Vagina (tissue), 2 donors: Measurements from ENCODE around the gene IQCF5. TPM values are rescaled to one million over a fixed set of nuclear protein-coding genes. Genes with fewer than 3 reads are reported as not detected.
"Not testable (repeated sequence)": the region's sequence is repeated elsewhere in the genome, so short reads cannot be mapped to it uniquely, and the experiment has no call there.

Experiments used
- DNase-seq, 2 donors: peaks; one replicate each; pipeline ENCODE4 v3.0.0-alpha.2; 2017; ENCODE audit errors: extremely low spot score in 2 of 2
- H3K27ac ChIP-seq: fragments of 200-600 bp; sonication (generic); one replicate; pipeline ENCODE4 v1.5.1; 2019
- H3K27me3 ChIP-seq: fragments of 200-600 bp; sonication (generic); one replicate; pipeline ENCODE4 v1.5.1; 2019
- H3K36me3 ChIP-seq, 2 donors: fragments of 200-600 bp; sonication (generic); one replicate each; pipeline ENCODE4 v1.5.1; 2017 to 2019
- H3K4me1 ChIP-seq: fragments of 200-600 bp; sonication (generic); one replicate; pipeline ENCODE4 v1.5.1; 2019
- H3K4me3 ChIP-seq, 2 donors: fragments of 200-600 bp; sonication (generic); 1 replicate in 1 of 2; 2 replicates in 1 of 2; pipeline ENCODE4 v1.5.1; 2016 to 2019
- H3K9me3 ChIP-seq: fragments of 200-600 bp; sonication (generic); one replicate; pipeline ENCODE4 v1.5.1; 2019
- POLR2A ChIP-seq, 2 donors: fragments of 450-650 bp; IDR thresholded peaks; one replicate each; pipeline ENCODE4 v1.6.1; 2017; ENCODE audit warnings: antibody characterized with exemption in 2 of 2, mild to moderate bottlenecking in 2 of 2, moderate library complexity in 2 of 2
- POLR2AphosphoS5 ChIP-seq, 2 donors: sonication (generic); formaldehyde crosslinking; IDR thresholded peaks; one replicate each; pipeline ENCODE4 v1.9.0; 2017; ENCODE audit warnings: antibody characterized with exemption in 2 of 2, mild to moderate bottlenecking in 2 of 2, low read depth in 1 of 2; ENCODE audit not compliant: insufficient read depth in 1 of 2
- intact Hi-C: fragments of 100-400 bp; cut with DNase I; formaldehyde crosslinking; loops from one replicate; pipeline ENCODE4 v1.15.1; 2023
- total RNA-seq: library from RNA; depleted of rRNA; stranded (reverse); fragments of >200 nt; gene quantifications from one replicate; pipeline ENCODE4 v1.2.3, GENCODE V29; 2016
- TF ChIP-seq, protein P1 (sequence below), 3 experiments: fragments of 450-650 bp in 2 of 3; fragments of 200-600 bp in 1 of 3; sonication (generic) in 1 of 3; IDR thresholded peaks; one replicate each; pipeline ENCODE4 v1.5.1; 2017 to 2019; ENCODE audit warnings: antibody characterized with exemption in 3 of 3, mild to moderate bottlenecking in 2 of 3, moderate library complexity in 2 of 3

IQCF5 gene
- total RNA-seq, 1 donor from 2014 or later = not detected

- Histone ChIP-seq H3K4me3 (no peak overlapping the region), H3K27me3 (no peaks in the 10 kb centered on the region), H3K27ac (no peak overlapping the region), H3K9me3 (no peaks in the 10 kb centered on the region), H3K36me3 (no peaks in the 10 kb centered on the region), H3K4me1 (no peaks in the 10 kb centered on the region)
- intact Hi-C loops = no loop called here
- no peak for DNase-seq
- TF ChIP-seq POLR2AphosphoS5 (IDR thresholded peaks at IDR 0.05; ENCODE audit: insufficient read depth in 1 of 2, low read depth in 1 of 2) (no peak), POLR2A (IDR thresholded peaks at IDR 0.05) (no peak)
- TF ChIP-seq, protein P1, sequence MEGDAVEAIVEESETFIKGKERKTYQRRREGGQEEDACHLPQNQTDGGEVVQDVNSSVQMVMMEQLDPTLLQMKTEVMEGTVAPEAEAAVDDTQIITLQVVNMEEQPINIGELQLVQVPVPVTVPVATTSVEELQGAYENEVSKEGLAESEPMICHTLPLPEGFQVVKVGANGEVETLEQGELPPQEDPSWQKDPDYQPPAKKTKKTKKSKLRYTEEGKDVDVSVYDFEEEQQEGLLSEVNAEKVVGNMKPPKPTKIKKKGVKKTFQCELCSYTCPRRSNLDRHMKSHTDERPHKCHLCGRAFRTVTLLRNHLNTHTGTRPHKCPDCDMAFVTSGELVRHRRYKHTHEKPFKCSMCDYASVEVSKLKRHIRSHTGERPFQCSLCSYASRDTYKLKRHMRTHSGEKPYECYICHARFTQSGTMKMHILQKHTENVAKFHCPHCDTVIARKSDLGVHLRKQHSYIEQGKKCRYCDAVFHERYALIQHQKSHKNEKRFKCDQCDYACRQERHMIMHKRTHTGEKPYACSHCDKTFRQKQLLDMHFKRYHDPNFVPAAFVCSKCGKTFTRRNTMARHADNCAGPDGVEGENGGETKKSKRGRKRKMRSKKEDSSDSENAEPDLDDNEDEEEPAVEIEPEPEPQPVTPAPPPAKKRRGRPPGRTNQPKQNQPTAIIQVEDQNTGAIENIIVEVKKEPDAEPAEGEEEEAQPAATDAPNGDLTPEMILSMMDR (IDR thresholded peaks at IDR 0.05) = no peak
These were observed 512 bp downstream of the IQCF5 start for GRCh38 chr3:51874889-51875288.

- H3K4me3 ChIP-seq = no peak overlapping the region
- no peak for DNase-seq
- no peaks in the 10 kb centered on the region for H3K27me3 ChIP-seq
- H3K36me3 ChIP-seq = no peaks in the 10 kb centered on the region
- H3K27ac ChIP-seq = no peak overlapping the region
- intact Hi-C loops = no loop called here
- TF ChIP-seq POLR2A (IDR thresholded peaks at IDR 0.05) (no peak), POLR2AphosphoS5 (IDR thresholded peaks at IDR 0.05; ENCODE audit: insufficient read depth in 1 of 2, low read depth in 1 of 2) (no peak)
- TF ChIP-seq, protein P1 (IDR thresholded peaks at IDR 0.05) = no peak
- no peaks in the 10 kb centered on the region for H3K9me3 ChIP-seq
- no peaks in the 10 kb centered on the region for H3K4me1 ChIP-seq
These were observed 990 bp downstream of the IQCF5 start for GRCh38 chr3:51874411-51874810.

DNA sequence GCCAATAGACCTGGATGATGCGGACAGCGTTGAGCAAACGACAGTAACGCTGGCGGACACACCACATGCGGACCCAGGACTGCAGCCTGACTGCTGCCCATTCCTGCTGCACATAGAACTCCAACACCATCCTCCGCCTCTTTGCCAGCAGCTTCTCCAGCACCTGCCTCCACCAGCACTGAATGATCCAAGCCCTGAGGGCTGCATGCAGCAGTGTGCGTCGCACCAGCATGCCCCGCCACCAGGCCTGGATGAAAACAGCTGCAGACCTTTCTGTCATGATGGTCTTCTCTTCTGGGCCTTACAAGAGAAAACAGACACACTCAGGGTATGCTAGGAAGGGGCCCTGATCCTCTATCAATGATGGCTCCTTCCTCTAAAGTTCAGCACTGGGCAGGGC, 1.5 kb downstream of the IQCF5 start:
- no peaks in the 10 kb centered on the region for H3K36me3 ChIP-seq
- no peak for TF ChIP-seq POLR2A (IDR thresholded peaks at IDR 0.05)
- TF ChIP-seq, protein P1 (IDR thresholded peaks at IDR 0.05) = no peak
- no peak for TF ChIP-seq POLR2AphosphoS5 (IDR thresholded peaks at IDR 0.05; ENCODE audit: insufficient read depth in 1 of 2, low read depth in 1 of 2)
- no peak overlapping the region for H3K4me3 ChIP-seq
- no peaks in the 10 kb centered on the region for H3K4me1 ChIP-seq
- no peak for DNase-seq
- H3K27me3 ChIP-seq = no peaks in the 10 kb centered on the region
- no peak overlapping the region for H3K27ac ChIP-seq
- H3K9me3 ChIP-seq = no peaks in the 10 kb centered on the region
- intact Hi-C loops = no loop called here

DNA sequence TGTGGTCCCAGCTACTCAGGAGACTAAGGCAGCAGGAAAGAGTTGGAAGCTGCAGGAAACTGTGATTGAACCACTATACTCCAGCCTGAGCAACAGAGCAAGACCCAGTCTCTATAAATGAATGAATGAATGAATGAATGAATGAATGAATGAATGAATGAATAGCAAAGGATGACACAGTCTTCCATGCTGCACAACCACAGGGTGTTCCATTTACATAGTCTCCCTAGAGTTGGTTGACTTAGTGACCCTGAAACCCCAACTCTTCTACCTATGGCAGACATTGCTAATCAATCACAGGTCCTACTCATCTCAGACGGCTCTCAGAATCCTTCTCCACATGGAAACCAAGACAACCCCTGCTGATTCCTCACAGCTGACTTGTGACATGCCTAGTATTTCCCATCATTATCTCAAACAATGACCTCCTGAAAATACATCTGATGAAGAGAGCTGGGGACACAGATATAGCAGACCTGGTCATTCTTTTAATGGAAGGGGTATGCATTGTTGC, 2.1 kb downstream of the IQCF5 start:
- DNase-seq = no peak

GRCh38 chr3:51869304-51869703, 6.1 kb downstream of the IQCF5 start:
- intact Hi-C loops = no loop called here
- no peak for DNase-seq
- TF ChIP-seq POLR2A (IDR thresholded peaks at IDR 0.05) = no peak
- TF ChIP-seq, protein P1 (IDR thresholded peaks at IDR 0.05) = no peak
- no peak for TF ChIP-seq POLR2AphosphoS5 (IDR thresholded peaks at IDR 0.05; ENCODE audit: insufficient read depth in 1 of 2, low read depth in 1 of 2)

More for the DNA sequence above, 2.1 kb downstream of the IQCF5 start:
- Histone ChIP-seq H3K27ac (no peak overlapping the region), H3K4me1 (no peaks in the 10 kb centered on the region), H3K36me3 (no peaks in the 10 kb centered on the region), H3K4me3 (no peak overlapping the region), H3K9me3 (no peaks in the 10 kb centered on the region), H3K27me3 (no peaks in the 10 kb centered on the region)
- TF ChIP-seq, protein P1 (IDR thresholded peaks at IDR 0.05) = no peak
- TF ChIP-seq POLR2AphosphoS5 (IDR thresholded peaks at IDR 0.05; ENCODE audit: insufficient read depth in 1 of 2, low read depth in 1 of 2) = no peak
- intact Hi-C loops = no loop called here

DNA sequence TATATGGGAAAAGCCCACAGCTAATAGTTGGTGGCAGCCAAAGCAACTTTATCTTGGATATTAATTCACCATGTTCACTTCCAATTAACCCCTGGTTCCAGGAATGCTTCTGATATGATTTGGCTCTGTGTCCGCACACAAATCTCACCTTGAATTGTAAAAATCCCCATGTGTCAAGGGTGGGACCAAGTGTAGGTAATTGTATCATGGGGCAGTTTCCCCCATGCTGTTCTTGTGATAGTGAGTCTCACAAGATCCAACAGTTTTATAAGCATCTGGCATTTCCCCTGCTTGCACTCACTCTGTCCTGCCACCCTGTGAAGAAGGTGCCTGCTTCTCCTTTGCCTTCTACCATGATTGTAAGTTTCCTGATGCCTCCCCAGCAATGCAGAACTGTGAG, 6.5 kb downstream of the IQCF5 start:
- H3K36me3 ChIP-seq, H3K27me3 ChIP-seq, H3K4me3 ChIP-seq, H3K4me1 ChIP-seq, intact Hi-C loops, H3K27ac ChIP-seq, H3K9me3 ChIP-seq, DNase-seq: not testable (repeated sequence)

More at GRCh38 chr3:51869304-51869703, 6.1 kb downstream of the IQCF5 start:
- Histone ChIP-seq H3K4me1 (no peaks in the 10 kb centered on the region), H3K36me3 (no peaks in the 10 kb centered on the region), H3K27ac (no peak overlapping the region), H3K9me3 (no peaks in the 10 kb centered on the region), H3K27me3 (no peaks in the 10 kb centered on the region), H3K4me3 (no peak overlapping the region)
